ENCODE results near the gene CTNNBIP1. TPM values are rescaled to one million over a fixed set of nuclear protein-coding genes. Genes with fewer than 3 reads are reported as not detected.

The CTNNBIP1 gene
- total and polyA plus RNA-seq, 2 of the 8 experiments (the other 6 are each of a cell fraction or from before 2014, with no cell fraction given) = 40.9 to 46.6 TPM

DNA sequence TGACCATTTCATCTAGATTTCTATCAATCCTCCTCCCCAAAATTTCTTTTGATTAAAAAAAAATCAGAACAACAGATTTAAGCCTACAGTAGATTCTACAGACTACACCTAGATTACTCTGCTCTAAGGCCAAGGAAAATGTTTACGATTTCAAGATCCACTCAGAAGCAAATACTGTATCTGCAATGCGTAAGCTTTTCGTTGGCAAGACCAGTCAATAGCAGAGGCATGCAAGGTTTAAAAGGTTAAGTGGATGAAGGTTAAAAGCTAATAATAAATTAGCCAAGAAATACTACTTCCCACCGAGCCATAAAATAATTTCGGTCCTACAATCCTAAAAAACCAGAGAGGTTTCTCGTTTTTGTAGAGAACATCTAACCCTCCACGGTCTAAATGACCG is 87.6 kb downstream of the CTNNBIP1 start:
- 20% methylated on average over 8 of the region's 8 CpGs; no CpG with 5 or more reads in 1 of the 2 experiments for WGBS, 2 experiments (ENCODE audit: extremely low coverage in 1 of 2, insufficient coverage in 1 of 2, insufficient read length in 1 of 2, insufficient replicate concordance in 2 of 2, low coverage in 1 of 2, low lambda C conversion rate in 2 of 2, missing lambda C conversion rate in 1 of 2)
- H4K5ac ChIP-seq (ENCODE audit: insufficient read length, low read depth, low read length) = no peak overlapping the region

More for the DNA sequence above, 87.6 kb downstream of the CTNNBIP1 start:
- no peak overlapping the region for H3K56ac ChIP-seq (replicated peaks; ENCODE audit: insufficient read length, low read depth, low read length)
- TF ChIP-seq, protein P1, sequence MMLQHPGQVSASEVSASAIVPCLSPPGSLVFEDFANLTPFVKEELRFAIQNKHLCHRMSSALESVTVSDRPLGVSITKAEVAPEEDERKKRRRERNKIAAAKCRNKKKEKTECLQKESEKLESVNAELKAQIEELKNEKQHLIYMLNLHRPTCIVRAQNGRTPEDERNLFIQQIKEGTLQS (IDR thresholded peaks at IDR 0.05; ENCODE audit: insufficient read depth, low read depth, low read length) = no peak
- TF ChIP-seq CEBPB (IDR thresholded peaks at IDR 0.05; ENCODE audit: low read depth, low read length) = no peak
- no peak for TF ChIP-seq KDM4A (IDR thresholded peaks at IDR 0.05; ENCODE audit: low read depth, low read length, severe bottlenecking)
- TF ChIP-seq SP4 (IDR thresholded peaks at IDR 0.05; ENCODE audit: low read length) = no peak
- no peak; the same call in 1 of the 2 replicates for TF ChIP-seq TAF1 (IDR thresholded peaks at IDR 0.05; ENCODE audit: low read depth, low read length)
- TF ChIP-seq JUND (IDR thresholded peaks at IDR 0.05; ENCODE audit: low read length) = no peak
- no peak for TF ChIP-seq RNF2 (IDR thresholded peaks at IDR 0.05; ENCODE audit: borderline replicate concordance, low read depth, low read length, missing control alignments, poor library complexity, severe bottlenecking)
- TF ChIP-seq, protein P2, sequence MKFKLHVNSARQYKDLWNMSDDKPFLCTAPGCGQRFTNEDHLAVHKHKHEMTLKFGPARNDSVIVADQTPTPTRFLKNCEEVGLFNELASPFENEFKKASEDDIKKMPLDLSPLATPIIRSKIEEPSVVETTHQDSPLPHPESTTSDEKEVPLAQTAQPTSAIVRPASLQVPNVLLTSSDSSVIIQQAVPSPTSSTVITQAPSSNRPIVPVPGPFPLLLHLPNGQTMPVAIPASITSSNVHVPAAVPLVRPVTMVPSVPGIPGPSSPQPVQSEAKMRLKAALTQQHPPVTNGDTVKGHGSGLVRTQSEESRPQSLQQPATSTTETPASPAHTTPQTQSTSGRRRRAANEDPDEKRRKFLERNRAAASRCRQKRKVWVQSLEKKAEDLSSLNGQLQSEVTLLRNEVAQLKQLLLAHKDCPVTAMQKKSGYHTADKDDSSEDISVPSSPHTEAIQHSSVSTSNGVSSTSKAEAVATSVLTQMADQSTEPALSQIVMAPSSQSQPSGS (IDR thresholded peaks at IDR 0.05; ENCODE audit: low read length) = no peak
- H3K4ac ChIP-seq (replicated peaks; ENCODE audit: insufficient read length, low read depth, low read length) = no peak overlapping the region
- no peaks in the 10 kb centered on the region; the same call in none of the 2 replicates for H3K79me1 ChIP-seq (ENCODE audit: low read depth, low read length)
- H2BK20ac ChIP-seq (ENCODE audit: low read length) = no peak overlapping the region
- H3K9me3 ChIP-seq (ENCODE audit: insufficient read depth in 2 of 2, low read depth in 1 of 2, low read length in 1 of 2) = no peaks in the 10 kb centered on the region
- H3K4me1 ChIP-seq (replicated peaks in 1 of 4; ENCODE audit: control insufficient read depth in 3 of 4, insufficient read depth in 4 of 4, low read length in 3 of 4) = peaks cover 4 to 20% (median 13%) of the 10 kb centered on the region in 4 experiments
- FAIRE-seq = no peak
- H3K23me2 ChIP-seq (ENCODE audit: low read depth, low read length) = peaks cover 17% of the 10 kb centered on the region
- peak overlapping the region; percentile 81; the same call in 1 of the 2 replicates for H4K8ac ChIP-seq (ENCODE audit: extremely low read depth, insufficient read depth, low read length)
- peaks cover 0 to 15% (median 14%) of the 10 kb centered on the region in 4 experiments; a peak in 6 of 7 replicates for H3K27me3 ChIP-seq (replicated peaks in 1 of 4; ENCODE audit: control insufficient read depth in 3 of 4, extremely low read depth in 1 of 4, insufficient read depth in 3 of 4, low read length in 3 of 4)
- H2BK120ac ChIP-seq (replicated peaks; ENCODE audit: low read depth, low read length) = no peak overlapping the region
- H4K20me1 ChIP-seq (replicated peaks in 1 of 2; ENCODE audit: control insufficient read depth in 1 of 2, insufficient read depth in 2 of 2, low read length in 2 of 2) = peaks cover 0 to 6% of the 10 kb centered on the region in 2 experiments
- H3K23ac ChIP-seq (ENCODE audit: insufficient read length) = no peak overlapping the region
- H2AFZ ChIP-seq (ENCODE audit: low read length) = no peak overlapping the region
- H3K36me3 ChIP-seq (ENCODE audit: control insufficient read depth in 2 of 4, insufficient read depth in 4 of 4, low read length in 3 of 4) = no peaks in the 10 kb centered on the region
- ChIA-PET POLR2A (ENCODE audit: partially characterized antibody) (interaction anchor here (0.7 to 0.9 kb wide), 3 partner anchors 9 to 38 kb away, joined by 3 read pairs; no protein-coding TSS in a partner anchor), CTCF (ENCODE audit: partially characterized antibody) (interaction anchor here (0.9 to 3.7 kb wide), 3 partner anchors 21 to 38 kb away, joined by 3 to 16 read pairs (median 3); no protein-coding TSS in a partner anchor)
- H3K27ac ChIP-seq (ENCODE audit: low read depth, low read length) = no peak overlapping the region
- 0 out of 2 replicates have a peak overlapping the region, but pooled peaks have one; percentile 60 for H2BK12ac ChIP-seq (ENCODE audit: low read depth, low read length)
- no peak overlapping the region for H2BK5ac ChIP-seq (ENCODE audit: low read depth, low read length)
- no peak overlapping the region for H3K14ac ChIP-seq (ENCODE audit: insufficient read length)
- peak overlapping the region; percentile 91 to 93 for H3K4me2 ChIP-seq (ENCODE audit: insufficient read depth in 1 of 2, low read depth in 2 of 2, low read length in 2 of 2)
- H2AK5ac ChIP-seq (ENCODE audit: low read depth, low read length) = no peak overlapping the region
- peaks cover 6 to 55% of the 10 kb centered on the region in 2 experiments for H3K79me2 ChIP-seq (ENCODE audit: control insufficient read depth in 1 of 2, insufficient read depth in 2 of 2, low read length in 2 of 2)
- H3K9ac ChIP-seq (replicated peaks in 1 of 4; ENCODE audit: extremely low read depth in 1 of 4, low read depth in 3 of 4, low read length in 3 of 4) = peak overlapping the region in 3 of 4 experiments; percentile 67 to 76 (median 72); a peak in 6 of 7 replicates
- no peak overlapping the region for H2BK15ac ChIP-seq (ENCODE audit: low read length)
- H3K18ac ChIP-seq (ENCODE audit: extremely low read depth, low read length) = peak overlapping the region; percentile 56; the same call in 1 of the 2 replicates
- DNase-seq (ENCODE audit: low read depth in 1 of 2, low spot score in 2 of 2) = no peak
- H3K4me3 ChIP-seq (ENCODE audit: extremely low read depth in 1 of 4, insufficient read depth in 2 of 4, low read depth in 3 of 4, low read length in 4 of 4) = peak overlapping the region; percentile 58 to 91 (median 78)
- no peak overlapping the region for H4K91ac ChIP-seq (replicated peaks; ENCODE audit: insufficient read length, low read length)
